ENCODE measurements around the gene AKT3. TPM values are rescaled to one million over a fixed set of nuclear protein-coding genes. Genes with fewer than 3 reads are reported as not detected.

Gene AKT3
- total and polyA plus RNA-seq, 2 of the 8 experiments (the other 6 are each of a cell fraction or from before 2014, with no cell fraction given) = 6.0 to 36.4 TPM

DNA sequence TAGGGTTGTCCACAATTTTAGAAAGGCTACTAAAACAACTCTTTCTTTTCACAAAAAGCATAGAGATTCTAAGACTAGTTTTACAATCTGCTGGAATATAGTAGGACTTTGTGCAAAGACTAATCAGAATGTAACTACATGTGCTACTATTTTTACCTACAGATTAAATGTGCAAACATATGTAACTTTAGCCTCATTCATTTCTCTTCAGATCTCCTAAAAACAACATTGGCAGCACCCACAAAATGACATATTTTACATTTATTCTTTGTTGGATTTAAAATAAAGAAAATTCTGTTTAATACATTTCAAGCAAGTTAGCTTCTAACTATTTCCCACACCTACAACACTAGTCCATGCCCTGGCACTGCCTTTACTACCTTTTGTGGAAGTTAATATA is 292.2 kb downstream of the AKT3 start:
- Histone ChIP-seq H3K79me1 (ENCODE audit: low read depth, low read length) (no peaks in the 10 kb centered on the region), H2BK20ac (ENCODE audit: low read length) (no peak overlapping the region), H3K4me3 (ENCODE audit: extremely low read depth in 1 of 4, insufficient read depth in 2 of 4, low read depth in 3 of 4, low read length in 4 of 4) (no peak overlapping the region), H3K56ac (replicated peaks; ENCODE audit: insufficient read length, low read depth, low read length) (no peak overlapping the region), H3K4me1 (replicated peaks in 1 of 4; ENCODE audit: control insufficient read depth in 3 of 4, insufficient read depth in 4 of 4, low read length in 3 of 4) (peaks cover 0 to 3% (median 0%) of the 10 kb centered on the region in 4 experiments; a peak in 2 of 7 replicates), H3K27ac (ENCODE audit: low read depth, low read length) (no peak overlapping the region), H3K9ac (replicated peaks in 1 of 4; ENCODE audit: extremely low read depth in 1 of 4, low read depth in 3 of 4, low read length in 3 of 4) (no peak overlapping the region), H3K23ac (ENCODE audit: insufficient read length) (no peak overlapping the region), H4K5ac (ENCODE audit: insufficient read length, low read depth, low read length) (no peak overlapping the region), H4K20me1 (replicated peaks in 1 of 2; ENCODE audit: control insufficient read depth in 1 of 2, insufficient read depth in 2 of 2, low read length in 2 of 2) (no peaks in the 10 kb centered on the region), H3K36me3 (ENCODE audit: control insufficient read depth in 2 of 4, insufficient read depth in 4 of 4, low read length in 3 of 4) (peaks cover 0 to 11% (median 4%) of the 10 kb centered on the region in 4 experiments; a peak in 4 of 8 replicates), H2BK15ac (ENCODE audit: low read length) (no peak overlapping the region), H2BK12ac (ENCODE audit: low read depth, low read length) (no peak overlapping the region), H2AFZ (ENCODE audit: low read length) (no peak overlapping the region), H2AK5ac (ENCODE audit: low read depth, low read length) (no peak overlapping the region), H2BK5ac (ENCODE audit: low read depth, low read length) (no peak overlapping the region), H3K9me3 (ENCODE audit: insufficient read depth in 2 of 2, low read depth in 1 of 2, low read length in 1 of 2) (peaks cover 0 to 5% of the 10 kb centered on the region in 2 experiments; a peak in 2 of 4 replicates), H3K4ac (replicated peaks; ENCODE audit: insufficient read length, low read depth, low read length) (no peak overlapping the region), H3K23me2 (ENCODE audit: low read depth, low read length) (no peaks in the 10 kb centered on the region), H3K4me2 (ENCODE audit: insufficient read depth in 1 of 2, low read depth in 2 of 2, low read length in 2 of 2) (no peak overlapping the region), H4K91ac (replicated peaks; ENCODE audit: insufficient read length, low read length) (no peak overlapping the region), H3K18ac (ENCODE audit: extremely low read depth, low read length) (no peak overlapping the region), H3K14ac (ENCODE audit: insufficient read length) (no peak overlapping the region), H3K27me3 (replicated peaks in 1 of 4; ENCODE audit: control insufficient read depth in 3 of 4, extremely low read depth in 1 of 4, insufficient read depth in 3 of 4, low read length in 3 of 4) (no peaks in the 10 kb centered on the region), H4K8ac (ENCODE audit: extremely low read depth, insufficient read depth, low read length) (no peak overlapping the region), H3K79me2 (ENCODE audit: control insufficient read depth in 1 of 2, insufficient read depth in 2 of 2, low read length in 2 of 2) (no peaks in the 10 kb centered on the region), H2BK120ac (replicated peaks; ENCODE audit: low read depth, low read length) (no peak overlapping the region)
- ChIA-PET CTCF (ENCODE audit: partially characterized antibody) (interaction anchor here (0.8 kb wide), 1 partner anchor 15 kb away, joined by 3 read pairs; no protein-coding TSS in a partner anchor), POLR2A (ENCODE audit: partially characterized antibody) (no interaction called here)
- TF ChIP-seq POU5F1 (IDR thresholded peaks at IDR 0.05; ENCODE audit: low read depth, low read length) (no peak), EP300 (IDR thresholded peaks at IDR 0.05; ENCODE audit: borderline replicate concordance in 1 of 2, low read depth in 2 of 2, low read length in 2 of 2) (no peak), CREB1 (IDR thresholded peaks at IDR 0.05) (no peak), GTF2F1 (IDR thresholded peaks at IDR 0.05; ENCODE audit: borderline replicate concordance, low read depth, low read length) (no peak), BRCA1 (IDR thresholded peaks at IDR 0.05; ENCODE audit: low read depth, low read length) (no peak), CBX8 (IDR thresholded peaks at IDR 0.05; ENCODE audit: borderline replicate concordance, low read depth, low read length) (no peak), RAD21 (IDR thresholded peaks at IDR 0.05 in 1 of 2, conservative IDR thresholded peaks at IDR 0.05 in 1 of 2; ENCODE audit: low read depth in 2 of 2, low read length in 2 of 2) (no peak)
- TF ChIP-seq, protein P1, sequence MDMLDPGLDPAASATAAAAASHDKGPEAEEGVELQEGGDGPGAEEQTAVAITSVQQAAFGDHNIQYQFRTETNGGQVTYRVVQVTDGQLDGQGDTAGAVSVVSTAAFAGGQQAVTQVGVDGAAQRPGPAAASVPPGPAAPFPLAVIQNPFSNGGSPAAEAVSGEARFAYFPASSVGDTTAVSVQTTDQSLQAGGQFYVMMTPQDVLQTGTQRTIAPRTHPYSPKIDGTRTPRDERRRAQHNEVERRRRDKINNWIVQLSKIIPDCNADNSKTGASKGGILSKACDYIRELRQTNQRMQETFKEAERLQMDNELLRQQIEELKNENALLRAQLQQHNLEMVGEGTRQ (IDR thresholded peaks at IDR 0.05; ENCODE audit: low read length) = no peak
- TF ChIP-seq, protein P2, sequence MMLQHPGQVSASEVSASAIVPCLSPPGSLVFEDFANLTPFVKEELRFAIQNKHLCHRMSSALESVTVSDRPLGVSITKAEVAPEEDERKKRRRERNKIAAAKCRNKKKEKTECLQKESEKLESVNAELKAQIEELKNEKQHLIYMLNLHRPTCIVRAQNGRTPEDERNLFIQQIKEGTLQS (IDR thresholded peaks at IDR 0.05; ENCODE audit: insufficient read depth, low read depth, low read length) = no peak
- DNase-seq (ENCODE audit: low read depth in 1 of 2, low spot score in 2 of 2) (no peak), FAIRE-seq (no peak)

Measured in H1 (cell line).